H9 (cell line): ENCODE data around the gene CADPS. TPM values are rescaled to one million over a fixed set of nuclear protein-coding genes. Genes with fewer than 3 reads are reported as not detected.

ENCODE experiments used
- DNase-seq: peaks from one replicate; pipeline ENCODE4 v3.0.0-alpha.2; 2017
- H2AFZ ChIP-seq: one replicate; pipeline ENCODE4 v1.6.1; 2013; ENCODE audit warnings: mild to moderate bottlenecking, low read length, control low read depth, moderate library complexity
- H2AK5ac ChIP-seq: 2 replicates; pipeline ENCODE4 v1.6.1; 2013; ENCODE audit warnings: low read length, control low read depth, mixed read lengths; ENCODE audit not compliant: insufficient read length
- H2BK120ac ChIP-seq: one replicate; pipeline ENCODE4 v1.6.1; 2013; ENCODE audit warnings: low read depth, mild to moderate bottlenecking, low read length, control low read depth, inconsistent platforms; ENCODE audit not compliant: poor library complexity, severe bottlenecking
- H2BK12ac ChIP-seq: 2 replicates; pipeline ENCODE4 v1.6.1; 2013; ENCODE audit warnings: low read length, control low read depth, mixed read lengths, low read depth; ENCODE audit not compliant: insufficient read length
- H2BK15ac ChIP-seq: 2 replicates; pipeline ENCODE4 v1.6.1; 2013; ENCODE audit warnings: low read depth, low read length, control low read depth
- H2BK20ac ChIP-seq: one replicate; pipeline ENCODE4 v1.6.1; 2013; ENCODE audit warnings: low read depth, mild to moderate bottlenecking, low read length, control low read depth, inconsistent platforms; ENCODE audit not compliant: poor library complexity, severe bottlenecking
- H2BK5ac ChIP-seq: 2 replicates; pipeline ENCODE4 v1.6.1; 2013; ENCODE audit warnings: low read length, control low read depth, mixed read lengths; ENCODE audit not compliant: insufficient read length
- H3K14ac ChIP-seq: 2 replicates; pipeline ENCODE4 v1.6.1; 2013; ENCODE audit warnings: low read length, control low read depth; ENCODE audit not compliant: insufficient read depth
- H3K18ac ChIP-seq: 2 replicates; pipeline ENCODE4 v1.6.1; 2013; ENCODE audit warnings: low read depth, mild to moderate bottlenecking, mixed read lengths, low read length, control low read depth; ENCODE audit not compliant: insufficient read length
- H3K23ac ChIP-seq: 2 replicates; pipeline ENCODE4 v1.6.1; 2013; ENCODE audit warnings: low read length, control low read depth, mixed read lengths, low read depth; ENCODE audit not compliant: insufficient read length
- H3K23me2 ChIP-seq: 2 replicates; pipeline ENCODE4 v1.6.1; 2013; ENCODE audit warnings: low read depth, mild to moderate bottlenecking, mixed read lengths, low read length, control low read depth; ENCODE audit not compliant: insufficient read length, poor library complexity, severe bottlenecking
- H3K27ac ChIP-seq: 2 replicates; pipeline ENCODE4 v1.5.1; 2013; ENCODE audit warnings: low read length, control low read depth, mixed read lengths, low read depth; ENCODE audit not compliant: insufficient read length
- H3K27me3 ChIP-seq: 2 replicates; pipeline ENCODE4 v1.6.1; 2013; ENCODE audit warnings: low read length, control low read depth, inconsistent platforms; ENCODE audit not compliant: insufficient read depth
- H3K4ac ChIP-seq: 2 replicates; pipeline ENCODE4 v1.6.1; 2013; ENCODE audit warnings: low read depth, mild to moderate bottlenecking, control low read depth, inconsistent platforms, low read length, moderate library complexity
- H3K4me1 ChIP-seq: 2 replicates; pipeline ENCODE4 v1.6.1; 2013; ENCODE audit warnings: low read length, control low read depth, inconsistent platforms; ENCODE audit not compliant: insufficient read depth
- H3K4me2 ChIP-seq: 2 replicates; pipeline ENCODE4 v1.6.1; 2013; ENCODE audit warnings: low read length, control low read depth, mixed read lengths; ENCODE audit not compliant: insufficient read length, insufficient read depth
- H3K56ac ChIP-seq: 2 replicates; pipeline ENCODE4 v1.6.1; 2013; ENCODE audit warnings: low read depth, mild to moderate bottlenecking, mixed read lengths, low read length, control low read depth; ENCODE audit not compliant: insufficient read length
- H3K79me1 ChIP-seq: 2 replicates; pipeline ENCODE4 v1.6.1; 2013; ENCODE audit warnings: low read depth, mild to moderate bottlenecking, moderate library complexity, low read length, control low read depth, inconsistent platforms; ENCODE audit not compliant: insufficient read depth, poor library complexity, severe bottlenecking
- H3K79me2 ChIP-seq: 2 replicates; pipeline ENCODE4 v1.6.1; 2013; ENCODE audit warnings: low read length, control low read depth, inconsistent platforms; ENCODE audit not compliant: insufficient read depth
- H3K9ac ChIP-seq: 2 replicates; pipeline ENCODE4 v1.6.1; 2013; ENCODE audit warnings: low read length, control low read depth, mixed read lengths; ENCODE audit not compliant: insufficient read length; ENCODE audit errors: extremely low read depth
- H3K9me3 ChIP-seq: one replicate; pipeline ENCODE4 v1.6.1; 2013; ENCODE audit warnings: low read depth, low read length, inconsistent platforms; ENCODE audit not compliant: control insufficient read depth
- H3T11ph ChIP-seq: one replicate; pipeline ENCODE4 v1.6.1; 2013; ENCODE audit warnings: mild to moderate bottlenecking, low read length, control low read depth, inconsistent platforms
- H4K20me1 ChIP-seq: one replicate; pipeline ENCODE4 v1.6.1; 2013; ENCODE audit not compliant: control insufficient read depth, insufficient read length, insufficient read depth
- H4K5ac ChIP-seq: 2 replicates; pipeline ENCODE4 v1.6.1; 2013; ENCODE audit warnings: low read depth, mild to moderate bottlenecking, mixed read lengths, low read length, control low read depth; ENCODE audit not compliant: insufficient read length
- H4K8ac ChIP-seq: replicated peaks from 2 replicates; pipeline ENCODE4 v1.6.1; 2013; ENCODE audit warnings: low read length, control low read depth, mixed read lengths, low read depth; ENCODE audit not compliant: insufficient read length
- H4K91ac ChIP-seq: 2 replicates; pipeline ENCODE4 v1.6.1; 2013; ENCODE audit warnings: low read depth, mild to moderate bottlenecking, moderate library complexity, mixed read lengths, low read length, control low read depth; ENCODE audit not compliant: insufficient read length
- H3K27ac Mint-ChIP-seq, 3 experiments: 2 replicates in 2 of 3; 3 replicates in 1 of 3; pipeline ENCODE4 v1.8.0; 2020 to 2021; ENCODE audit warnings: mixed read lengths in 3 of 3, mild to moderate bottlenecking in 1 of 3, moderate library complexity in 1 of 3
- H3K27me3 Mint-ChIP-seq: 2 replicates; pipeline ENCODE4 v1.8.0; 2021; ENCODE audit warnings: low read depth, mild to moderate bottlenecking, moderate library complexity, mixed read lengths
- H3K36me3 Mint-ChIP-seq, 3 experiments: 2 replicates in 2 of 3; 3 replicates in 1 of 3; pipeline ENCODE4 v1.8.0; 2020 to 2021; ENCODE audit warnings: low read depth in 3 of 3, mixed read lengths in 3 of 3; ENCODE audit not compliant: insufficient read depth in 1 of 3
- H3K4me1 Mint-ChIP-seq, 2 experiments: 2 replicates each; pipeline ENCODE4 v1.8.0; 2020; ENCODE audit warnings: mixed read lengths in 2 of 2
- H3K4me3 Mint-ChIP-seq, 2 experiments: 2 replicates in 1 of 2; 3 replicates in 1 of 2; pipeline ENCODE4 v1.8.0; 2020 to 2021; ENCODE audit warnings: mild to moderate bottlenecking in 2 of 2, mixed read lengths in 2 of 2, moderate library complexity in 1 of 2
- H3K9me3 Mint-ChIP-seq, 2 experiments: 2 replicates in 1 of 2; 3 replicates in 1 of 2; pipeline ENCODE4 v1.8.0; 2020; ENCODE audit warnings: mild to moderate bottlenecking in 2 of 2, mixed read lengths in 2 of 2, moderate library complexity in 1 of 2
- WGBS: extraction: QIAGEN DNeasy Blood & Tissue Kit; methylation state at CpG from one replicate; pipeline ENCODE4 v1.1.7; 2013; ENCODE audit warnings: missing lambda C conversion rate, low lambda C conversion rate, mixed read lengths; ENCODE audit not compliant: insufficient read length; ENCODE audit errors: extremely low coverage; 5-methylcytosine and 5-hydroxymethylcytosine counted together
- total RNA-seq: library from RNA; stranded (reverse); gene quantifications from 2 replicates; pipeline ENCODE4 v1.2.1, GENCODE V29; 2021
- TF ChIP-seq, protein P1 (sequence below): fragments of 200-600 bp; sonication (generic); conservative IDR thresholded peaks from 3 replicates; pipeline ENCODE4 v1.8.0; 2021; ENCODE audit warnings: antibody characterized with exemption, mild to moderate bottlenecking

CADPS gene
- total RNA-seq, 1 experiment from 2014 or later, result 6.6 TPM

DNA sequence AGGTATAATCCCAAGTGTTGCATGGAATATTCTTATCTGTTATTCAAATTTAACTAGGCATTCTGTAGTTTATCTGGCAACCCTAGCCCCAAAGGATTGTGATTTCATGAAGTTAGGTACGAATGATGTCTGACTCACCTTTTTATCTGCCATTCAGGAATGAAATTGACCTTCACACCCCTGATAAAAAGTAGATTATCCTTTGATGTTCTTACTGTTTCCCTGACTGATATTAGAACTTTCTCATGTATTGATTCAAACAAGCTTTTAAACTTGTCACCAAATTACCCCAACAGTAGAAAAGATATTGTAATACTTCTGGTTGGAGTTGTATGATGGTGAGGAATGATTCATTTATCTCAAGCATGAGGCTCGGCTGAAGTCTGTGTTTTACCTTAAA is 43.6 kb upstream of the CADPS start:
- no peak overlapping the region for H3K27ac ChIP-seq

More for the DNA sequence above, 43.6 kb upstream of the CADPS start:
- no CpG with 5 or more reads among the region's 2 CpGs for WGBS
- Histone ChIP-seq H3K9ac (no peak overlapping the region), H3K18ac (no peak overlapping the region), H3K79me2 (no peaks in the 10 kb centered on the region), H3T11ph (no peak overlapping the region), H2AK5ac (no peak overlapping the region), H3K79me1 (no peaks in the 10 kb centered on the region), H4K8ac (no peak overlapping the region), H2AFZ (no peak overlapping the region), H2BK120ac (no peak overlapping the region), H2BK15ac (no peak overlapping the region), H3K4me1 (peaks cover 6% of the 10 kb centered on the region; the same call in 1 of the 2 replicates), H3K27me3 (no peaks in the 10 kb centered on the region), H4K5ac (no peak overlapping the region), H3K14ac (no peak overlapping the region), H3K23me2 (no peaks in the 10 kb centered on the region), H3K56ac (no peak overlapping the region), H3K4me2 (no peak overlapping the region), H2BK12ac (no peak overlapping the region), H2BK5ac (no peak overlapping the region), H2BK20ac (no peak overlapping the region), H3K9me3 (no peaks in the 10 kb centered on the region), H4K20me1 (no peaks in the 10 kb centered on the region), H4K91ac (no peak overlapping the region), H3K4ac (no peak overlapping the region), H3K23ac (no peak overlapping the region)
- Mint-ChIP-seq H3K4me3 (no peak overlapping the region), H3K36me3 (peaks cover 0 to 5% (median 0%) of the 10 kb centered on the region in 3 experiments; a peak in 3 of 7 replicates), H3K27ac (no peak overlapping the region), H3K27me3 (peaks cover 4% of the 10 kb centered on the region), H3K9me3 (peaks cover 2 to 3% of the 10 kb centered on the region in 2 experiments; a peak in 1 of 5 replicates), H3K4me1 (peaks cover 27 to 31% of the 10 kb centered on the region in 2 experiments)
- TF ChIP-seq, protein P1, sequence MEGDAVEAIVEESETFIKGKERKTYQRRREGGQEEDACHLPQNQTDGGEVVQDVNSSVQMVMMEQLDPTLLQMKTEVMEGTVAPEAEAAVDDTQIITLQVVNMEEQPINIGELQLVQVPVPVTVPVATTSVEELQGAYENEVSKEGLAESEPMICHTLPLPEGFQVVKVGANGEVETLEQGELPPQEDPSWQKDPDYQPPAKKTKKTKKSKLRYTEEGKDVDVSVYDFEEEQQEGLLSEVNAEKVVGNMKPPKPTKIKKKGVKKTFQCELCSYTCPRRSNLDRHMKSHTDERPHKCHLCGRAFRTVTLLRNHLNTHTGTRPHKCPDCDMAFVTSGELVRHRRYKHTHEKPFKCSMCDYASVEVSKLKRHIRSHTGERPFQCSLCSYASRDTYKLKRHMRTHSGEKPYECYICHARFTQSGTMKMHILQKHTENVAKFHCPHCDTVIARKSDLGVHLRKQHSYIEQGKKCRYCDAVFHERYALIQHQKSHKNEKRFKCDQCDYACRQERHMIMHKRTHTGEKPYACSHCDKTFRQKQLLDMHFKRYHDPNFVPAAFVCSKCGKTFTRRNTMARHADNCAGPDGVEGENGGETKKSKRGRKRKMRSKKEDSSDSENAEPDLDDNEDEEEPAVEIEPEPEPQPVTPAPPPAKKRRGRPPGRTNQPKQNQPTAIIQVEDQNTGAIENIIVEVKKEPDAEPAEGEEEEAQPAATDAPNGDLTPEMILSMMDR, result no peak
- no peak for DNase-seq
